Measurements from ENCODE around the gene RUSF1.
"Not testable (repeated sequence)": the region's sequence is repeated elsewhere in the genome, so short reads cannot be mapped to it uniquely, and the experiment has no call there.

Gene RUSF1

DNA sequence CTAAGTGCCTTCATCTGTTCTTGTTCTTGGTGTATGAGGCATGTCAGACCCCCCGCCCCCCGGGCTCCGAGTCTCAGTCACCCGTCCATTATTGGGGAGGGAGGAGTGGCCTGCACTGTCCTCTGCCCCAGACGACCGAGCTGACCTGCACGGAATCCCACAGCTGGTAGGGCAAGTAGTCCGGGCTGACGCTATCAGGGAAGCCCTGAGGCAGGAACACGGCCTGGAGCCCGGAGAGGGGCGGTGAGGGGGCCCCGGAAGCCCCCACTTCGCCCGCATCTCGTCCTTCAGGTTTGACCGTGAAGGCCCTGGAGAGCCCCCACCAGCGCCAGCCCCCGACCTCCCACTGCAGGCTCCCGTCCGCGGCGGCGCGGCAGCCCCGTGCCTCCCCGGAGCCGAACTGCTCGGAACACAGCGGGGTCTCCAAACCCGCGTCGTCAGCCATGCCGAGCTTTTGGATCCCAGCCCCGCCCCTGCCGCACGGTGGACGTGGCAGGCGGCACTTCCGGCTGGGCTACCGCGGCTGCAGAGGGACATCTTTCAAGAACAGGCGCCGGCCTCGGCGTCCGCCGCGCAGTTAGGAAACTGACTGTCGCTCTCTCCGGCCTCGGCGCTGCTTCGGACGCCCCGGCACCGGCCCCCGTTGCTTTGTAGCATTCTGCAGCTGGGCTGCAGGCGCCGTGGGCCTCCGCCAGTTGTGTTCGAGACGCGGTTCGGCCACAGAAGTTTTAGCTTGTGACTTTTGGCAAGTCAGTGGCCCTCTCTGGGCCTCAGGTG, at the start of gene RUSF1:
TSS of gene RUSF1 (minus strand) at position 463 of the 777 bp plus-strand sequence. CDS start at position 445, 18 bp downstream.
- peak; percentile 96 for DNase-seq

DNA sequence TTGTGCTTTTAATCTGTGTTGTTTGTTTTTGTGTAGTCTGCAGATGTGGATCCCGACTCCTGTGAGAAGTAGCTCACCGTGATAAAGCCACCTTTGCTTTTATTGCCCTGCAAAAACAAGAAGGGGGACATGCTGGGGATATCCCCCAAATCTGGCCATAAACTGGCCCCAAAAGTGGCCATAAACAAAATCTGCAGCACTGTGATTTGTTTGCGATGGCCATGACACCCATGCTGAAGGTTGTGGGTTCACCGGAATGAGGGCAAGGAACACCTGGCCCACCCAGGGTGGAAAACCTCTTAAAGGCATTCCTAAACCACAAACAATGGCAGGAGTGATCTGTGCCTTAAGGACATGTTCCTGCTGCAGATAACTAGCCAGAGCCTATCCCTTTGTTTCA, 34.6 kb upstream of the RUSF1 start:
- no peak for DNase-seq

DNA sequence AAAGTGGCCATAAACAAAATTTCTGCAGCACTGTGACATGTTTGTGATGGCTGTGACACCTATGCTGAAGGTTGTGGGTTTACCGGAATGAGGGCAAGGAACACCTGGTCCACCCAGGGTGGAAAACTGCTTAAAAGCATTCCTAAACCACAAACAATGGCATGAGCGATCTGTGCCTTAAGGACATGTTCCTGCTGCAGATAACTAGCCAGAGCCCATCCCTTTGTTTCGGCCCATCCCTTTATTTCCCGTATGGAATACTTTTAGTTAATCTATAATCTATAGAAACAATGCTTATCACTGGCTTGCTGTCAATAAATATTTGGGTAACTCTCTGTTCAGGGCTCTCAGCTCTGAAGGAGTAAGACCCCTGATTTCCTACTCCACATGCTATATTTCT, 31.6 kb upstream of the RUSF1 start:
- not testable (repeated sequence) for DNase-seq

DNA sequence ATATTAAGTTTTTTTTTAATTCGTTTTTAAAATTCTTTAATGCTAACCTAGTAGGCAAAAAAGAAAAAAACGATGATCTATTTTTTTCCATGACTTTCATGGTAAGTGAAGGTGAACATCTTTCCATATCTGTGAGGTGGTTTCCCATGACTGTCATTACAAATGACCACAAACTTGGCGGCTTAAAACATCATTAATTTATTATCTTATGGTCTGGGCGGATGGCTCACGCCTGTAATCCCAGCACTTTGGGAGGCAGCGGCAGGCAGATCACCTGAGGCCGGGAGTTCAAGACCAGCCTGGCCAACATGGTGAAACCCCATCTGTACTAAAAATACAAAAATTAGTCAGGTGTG, 30.0 kb upstream of the RUSF1 start:
- DNase-seq, result not testable (repeated sequence)

DNA sequence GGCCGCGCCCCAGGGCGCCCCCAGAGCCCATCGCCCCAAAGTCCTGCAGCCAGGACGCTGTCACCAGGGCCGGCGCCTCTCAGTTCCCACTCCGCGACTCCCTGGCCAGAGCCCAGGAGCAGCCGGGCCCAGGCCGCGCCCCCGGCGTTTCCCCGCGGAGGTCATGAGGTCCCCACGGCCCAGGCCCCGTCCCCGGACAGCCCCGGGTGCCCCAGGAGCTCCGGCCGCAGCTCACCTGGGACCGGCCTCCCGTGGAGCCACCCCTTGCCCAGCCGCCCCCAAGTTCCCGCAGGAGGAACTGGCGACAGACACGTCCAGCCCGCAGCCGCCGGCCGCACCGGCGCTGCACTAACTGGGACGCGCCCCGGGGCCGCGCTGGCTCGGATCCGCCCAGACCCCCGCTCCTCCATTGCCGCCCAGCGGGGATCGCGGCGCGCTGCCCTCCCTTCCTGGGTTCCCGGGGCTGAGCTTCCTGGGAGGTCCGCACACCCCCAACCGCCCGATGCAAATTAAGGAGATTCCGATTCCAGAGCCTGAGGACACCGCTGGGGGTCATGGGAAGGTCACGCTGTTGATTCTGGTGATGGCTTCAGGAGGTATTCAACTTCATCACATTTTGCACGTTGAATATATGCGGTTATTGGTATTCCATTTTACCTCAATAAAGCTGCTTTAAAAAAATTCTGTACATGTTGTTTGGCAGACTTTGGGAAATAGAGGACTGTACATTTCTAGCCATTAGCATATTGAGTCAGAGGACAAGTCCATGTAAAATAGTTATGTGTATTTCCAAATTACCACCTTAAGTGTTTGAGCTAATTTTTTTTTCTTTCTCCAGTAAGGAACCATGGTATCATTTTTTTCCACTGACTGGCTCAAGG, 29.4 kb upstream of the RUSF1 start:
- DNase-seq, result peak; percentile 17

DNA sequence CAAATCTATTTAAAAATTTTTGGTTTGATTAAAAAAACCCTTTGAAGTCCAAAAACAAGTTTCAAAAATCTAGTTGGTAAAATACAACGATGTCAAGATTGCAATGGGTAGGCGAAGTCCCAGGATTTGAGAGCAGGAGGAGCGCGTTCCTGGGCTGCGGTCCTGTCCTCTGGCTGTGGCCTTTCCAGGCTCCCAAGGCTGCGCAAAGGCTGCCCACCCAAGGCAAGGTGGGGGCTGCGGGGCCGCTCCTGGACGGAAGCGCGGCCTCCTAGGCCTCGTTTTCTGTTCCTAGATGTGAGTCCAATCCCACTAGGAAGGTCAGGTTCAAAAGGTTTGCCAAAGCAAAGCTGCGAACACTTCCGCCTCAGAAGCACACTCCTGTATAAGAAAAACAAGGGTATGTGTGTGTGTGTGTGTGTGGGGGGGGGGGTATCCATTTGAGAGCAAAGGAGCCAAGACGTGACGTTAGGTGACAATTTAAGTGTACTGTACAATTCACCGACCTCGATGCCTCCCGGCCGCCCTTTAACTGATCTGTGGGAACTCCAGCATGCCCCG, 28.7 kb upstream of the RUSF1 start:
- no peak for DNase-seq

DNA sequence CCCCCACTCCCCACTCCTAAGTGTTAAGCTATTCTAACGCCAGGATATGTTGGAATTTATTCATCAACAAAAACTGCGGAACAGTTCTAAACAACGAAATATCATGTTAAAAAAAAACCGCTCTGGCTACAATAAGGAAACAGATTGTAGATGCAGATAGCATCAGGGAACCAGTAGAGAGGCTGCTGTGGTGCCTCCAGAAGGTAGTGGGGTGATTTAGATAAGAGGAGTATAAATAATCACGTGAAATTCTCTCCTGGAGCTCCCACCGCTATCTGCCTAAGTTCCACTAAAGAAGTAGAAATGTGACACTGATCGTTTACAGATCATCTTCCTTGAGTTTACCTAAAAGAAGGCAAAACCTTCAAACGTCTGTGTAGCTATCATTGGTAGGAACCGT, 27.5 kb upstream of the RUSF1 start:
- DNase-seq, result peak; percentile 94

DNA sequence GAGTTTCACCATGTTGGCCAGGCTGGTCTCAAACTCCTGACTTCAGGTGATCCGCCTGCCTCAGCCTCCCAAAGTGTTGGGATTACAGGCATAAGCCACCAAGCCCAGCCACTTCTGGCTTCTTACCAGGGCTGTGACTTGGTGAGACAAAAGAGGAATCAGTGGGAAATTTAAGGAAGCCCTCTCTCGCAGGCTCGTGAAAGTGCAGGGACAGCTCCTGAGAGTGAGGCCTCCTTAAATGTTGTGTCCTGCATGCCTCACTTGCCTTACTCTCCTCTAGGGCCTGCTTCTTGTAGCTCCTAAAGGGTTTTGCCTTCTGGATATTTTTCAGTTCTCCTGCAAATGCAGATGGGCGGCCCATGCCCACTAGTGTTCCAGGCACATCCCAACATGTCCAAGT, 24.7 kb upstream of the RUSF1 start:
- peak; percentile 17 for DNase-seq

DNA sequence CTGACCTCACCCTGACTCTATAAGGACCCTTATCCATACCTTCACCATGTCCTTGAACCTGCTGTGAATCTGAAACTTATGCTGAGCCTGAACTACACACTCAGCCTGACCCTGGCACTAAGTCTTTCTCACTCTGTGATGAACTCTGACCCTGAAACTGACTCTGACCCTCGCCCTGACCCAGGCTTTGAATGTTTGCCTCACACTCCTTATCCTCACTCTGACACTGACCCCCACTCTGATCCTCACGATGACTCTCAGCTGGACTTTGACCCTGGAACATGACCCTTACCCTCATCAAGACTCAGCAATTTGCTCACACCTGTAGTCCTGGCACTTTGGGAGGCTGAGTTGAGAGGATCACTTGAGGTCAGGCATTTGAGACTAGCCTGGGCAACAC, 23.9 kb upstream of the RUSF1 start:
- no peak for DNase-seq

DNA sequence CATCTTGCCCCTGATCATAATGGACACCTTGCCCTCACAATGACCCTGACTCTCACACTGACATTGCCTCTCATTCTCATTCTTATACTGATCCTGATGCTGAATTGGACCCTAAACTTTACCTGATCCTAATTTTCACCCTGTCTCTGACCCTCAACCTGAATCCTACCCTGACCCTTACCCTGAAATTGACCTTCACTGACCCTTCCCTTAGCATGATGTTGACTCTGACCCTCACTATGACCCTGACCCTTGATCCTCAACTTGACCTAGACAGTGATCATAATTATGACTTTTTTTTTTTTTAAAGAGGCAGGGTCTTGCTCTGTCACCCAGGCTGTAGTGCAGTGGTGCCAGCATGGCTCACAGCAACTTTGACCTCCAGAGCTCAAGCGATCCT, 22.9 kb upstream of the RUSF1 start:
- no peak for DNase-seq

DNA sequence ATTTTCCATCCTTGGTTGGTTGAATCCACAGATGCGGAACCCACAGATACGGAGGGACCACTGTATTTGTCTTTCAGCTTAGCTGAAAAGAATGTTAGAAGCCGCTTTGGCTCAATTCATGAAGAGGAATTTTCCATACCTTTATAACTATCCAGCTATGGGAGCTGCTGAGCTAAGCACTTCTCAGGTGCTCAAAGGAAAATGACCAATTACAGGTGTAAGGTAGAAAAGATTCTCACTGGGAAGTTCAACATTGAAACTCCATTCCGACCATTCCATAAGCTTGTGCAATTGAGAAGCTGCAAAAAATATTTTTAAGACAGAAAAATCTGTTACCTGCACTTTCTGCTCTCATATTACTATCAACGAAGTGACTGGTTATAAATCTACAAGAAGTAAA, 22.2 kb upstream of the RUSF1 start:
- no peak for DNase-seq

DNA sequence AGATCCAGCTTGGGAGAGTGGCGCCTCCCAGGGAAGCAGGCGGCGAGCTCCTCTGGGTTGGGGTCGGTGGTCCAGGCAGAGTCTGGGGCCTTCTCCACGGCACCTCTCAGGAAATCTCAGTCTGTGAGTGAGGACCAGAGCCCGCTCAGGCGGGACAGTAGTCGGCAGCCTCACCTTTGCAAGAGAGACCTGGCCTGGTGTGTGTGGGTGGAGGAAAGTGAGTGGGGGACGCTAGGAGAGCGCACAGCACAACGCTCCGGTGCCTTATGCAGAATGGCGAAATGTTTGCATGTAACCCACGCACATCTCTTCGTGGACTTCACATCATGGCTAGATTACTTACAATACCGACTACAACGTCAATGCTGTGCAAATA, 21.7 kb upstream of the RUSF1 start:
- DNase-seq, result no peak

DNA sequence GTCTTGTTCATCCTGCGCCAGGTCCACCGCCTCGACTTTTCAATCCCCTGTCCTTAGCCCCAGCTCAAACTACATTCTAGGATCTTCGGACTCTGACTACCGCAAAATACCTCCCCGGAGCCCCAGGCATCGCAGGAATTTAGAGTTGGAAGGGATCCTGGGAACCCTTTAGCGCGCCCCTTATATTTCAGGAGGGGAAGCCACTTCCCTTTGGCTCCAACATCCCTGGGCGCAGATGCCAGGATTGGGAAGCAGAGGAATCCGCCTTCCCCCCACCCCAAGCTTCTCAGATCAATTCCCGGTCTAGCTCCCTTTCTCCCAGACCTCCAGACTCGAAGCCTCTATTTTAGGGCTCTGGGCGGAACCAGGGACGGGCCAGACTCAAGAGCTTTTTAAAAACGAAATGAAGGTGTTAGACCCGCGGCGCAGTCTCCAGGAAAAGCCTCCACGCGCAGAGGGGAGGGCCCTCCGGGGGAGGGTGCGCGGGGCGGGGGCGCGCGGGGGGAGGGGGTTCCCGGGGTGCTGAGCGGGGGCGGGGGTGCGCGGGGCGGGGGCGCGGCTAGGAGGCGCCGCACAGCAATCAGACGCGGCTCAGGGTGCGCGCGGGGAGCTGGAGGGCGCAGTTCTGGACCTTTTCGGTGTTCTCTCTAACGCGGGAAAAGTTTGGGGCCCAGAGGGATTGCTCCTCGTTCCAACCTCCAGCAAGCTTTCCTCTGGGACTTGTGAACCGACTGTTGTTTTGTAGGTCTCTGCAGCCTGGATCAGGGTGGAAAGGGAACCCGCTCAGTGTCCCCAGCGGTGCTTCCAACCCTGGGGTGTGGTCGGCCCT, 21.1 kb upstream of the RUSF1 start:
- DNase-seq, result no peak

DNA sequence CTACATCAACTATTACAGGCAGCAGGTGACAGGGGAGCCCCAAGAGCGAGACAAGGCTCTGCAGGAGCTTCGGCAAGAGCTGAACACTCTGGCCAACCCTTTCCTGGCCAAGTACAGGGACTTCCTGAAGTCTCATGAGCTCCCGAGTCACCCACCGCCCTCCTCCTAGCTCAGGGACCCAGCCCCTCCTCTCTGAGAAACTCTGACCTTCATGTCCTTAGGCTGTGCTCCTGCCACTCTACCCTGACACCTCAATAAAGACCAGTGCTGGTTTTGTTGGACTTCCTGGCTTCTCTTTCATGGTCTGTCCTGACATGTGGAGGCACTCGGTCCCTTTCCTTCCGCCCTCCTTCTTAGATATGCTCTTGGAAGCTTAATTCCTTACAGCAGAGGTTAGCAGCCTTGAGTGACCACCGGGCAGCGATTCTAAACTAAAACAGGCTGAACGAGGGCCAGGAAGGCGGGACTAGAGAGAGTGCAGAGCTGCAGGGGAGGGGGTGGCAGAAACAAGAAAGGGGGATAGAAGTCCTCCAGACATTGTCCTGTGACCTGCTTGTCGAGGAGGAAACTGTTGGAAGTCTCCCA, 20.4 kb upstream of the RUSF1 start:
- DNase-seq, result no peak

DNA sequence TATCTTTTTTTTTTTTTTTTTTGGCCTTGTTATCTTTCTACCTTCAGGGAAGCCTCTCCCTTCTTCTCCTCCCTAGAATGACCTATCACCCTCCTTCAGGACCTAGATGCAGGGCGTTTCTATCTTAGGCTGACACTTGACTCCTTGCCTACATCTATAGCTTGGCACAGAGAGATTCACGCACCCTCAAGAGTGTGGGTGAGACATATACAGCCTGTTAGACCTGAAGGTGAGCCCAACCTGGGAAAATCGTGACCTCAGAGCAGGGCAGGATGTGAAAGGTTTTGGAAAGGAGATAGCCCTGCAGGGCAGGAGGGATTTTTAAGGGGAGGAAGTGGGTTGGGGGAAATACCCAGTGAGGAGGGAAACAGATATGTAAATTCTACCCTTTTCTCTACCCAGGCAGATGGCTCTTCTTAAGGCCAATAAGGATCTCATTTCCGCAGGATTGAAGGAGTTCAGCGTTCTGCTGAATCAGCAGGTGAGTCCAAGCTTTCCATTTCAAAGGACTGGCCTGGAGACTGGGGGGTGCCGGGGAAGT, 19.6 kb upstream of the RUSF1 start, which contains the start of gene AHSP:
TSS of gene AHSP (plus strand) at position 167 of the 541 bp plus-strand sequence. CDS start at position 407, 240 bp downstream.
- DNase-seq, result peak; percentile 86

DNA sequence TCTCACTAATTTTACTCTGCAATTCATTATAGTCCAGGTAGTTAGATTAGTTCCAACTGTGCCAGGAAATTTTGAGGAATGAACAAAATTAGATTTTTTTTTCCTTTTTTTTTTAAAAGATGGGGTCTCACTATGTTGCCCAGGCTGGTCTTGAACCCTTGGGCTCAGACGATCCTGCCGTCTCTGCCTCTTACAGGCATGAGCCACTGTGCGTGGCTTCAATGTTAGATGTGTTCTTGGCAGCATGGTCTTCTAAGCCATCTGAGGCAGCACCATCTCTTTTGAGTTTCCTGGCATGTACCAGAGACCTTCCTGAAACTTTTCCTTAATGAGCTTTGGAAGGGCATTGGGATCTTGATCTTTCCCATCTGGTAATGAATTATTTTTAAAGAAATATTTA, 16.9 kb upstream of the RUSF1 start:
- DNase-seq, result no peak

DNA sequence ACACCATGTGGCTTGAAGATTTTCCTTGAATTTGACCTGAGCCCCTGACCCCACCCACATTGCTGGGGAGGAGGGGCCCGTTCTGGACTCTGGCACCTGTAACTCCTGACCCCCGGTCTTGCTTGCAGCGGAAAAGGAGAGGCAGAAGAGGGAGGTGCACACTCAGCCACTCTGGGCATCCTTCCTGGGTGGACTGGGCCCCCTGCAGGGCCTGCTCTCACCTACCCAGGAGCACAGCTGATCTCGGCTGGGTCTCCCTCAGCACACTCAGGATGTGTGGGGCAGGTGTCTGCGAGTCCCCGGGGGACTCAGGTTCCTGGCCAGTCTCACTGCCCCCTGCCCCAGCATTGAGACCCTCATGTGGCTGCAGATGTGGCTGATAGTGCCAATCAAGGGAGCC, 15.6 kb upstream of the RUSF1 start:
- not testable (repeated sequence) for DNase-seq

DNA sequence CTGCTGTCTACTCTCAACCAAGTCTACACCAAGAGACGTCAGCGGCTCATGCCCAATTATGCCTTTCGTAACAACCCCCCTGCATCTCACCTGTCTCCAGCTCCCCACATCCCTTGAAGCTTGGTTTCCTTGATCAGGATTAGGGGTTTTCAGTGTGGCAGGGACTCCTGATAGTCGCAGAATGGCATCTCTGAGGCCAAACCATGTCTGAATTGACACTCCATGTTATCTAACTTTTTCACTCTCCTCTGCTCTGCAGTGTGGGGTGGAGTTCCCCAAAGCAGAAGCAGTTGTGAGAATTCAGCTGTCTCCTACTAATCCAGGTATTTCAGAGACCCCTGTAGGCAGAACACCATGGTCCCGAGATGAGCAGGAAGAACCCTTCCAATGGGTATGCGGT, 13.9 kb upstream of the RUSF1 start:
- no peak for DNase-seq

DNA sequence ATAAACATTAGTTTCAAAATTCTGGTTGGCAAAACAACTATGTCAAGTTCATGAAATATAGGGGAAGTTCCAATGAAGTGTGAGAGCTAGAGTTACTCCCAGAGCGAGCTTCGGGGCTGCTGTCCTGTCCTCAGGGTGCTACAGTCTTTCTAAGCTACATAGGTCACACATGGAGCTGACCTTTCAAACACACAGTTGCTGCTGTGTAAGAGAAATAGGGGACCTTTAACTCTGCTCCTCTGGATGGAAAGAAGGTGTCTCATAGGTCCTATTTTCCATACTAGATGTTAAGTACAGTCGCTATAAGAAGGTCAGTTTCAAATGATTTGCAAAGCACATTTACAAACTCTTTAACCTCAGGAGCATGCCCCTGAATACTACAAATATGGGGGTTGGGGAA, 13.2 kb upstream of the RUSF1 start:
- DNase-seq, result no peak

DNA sequence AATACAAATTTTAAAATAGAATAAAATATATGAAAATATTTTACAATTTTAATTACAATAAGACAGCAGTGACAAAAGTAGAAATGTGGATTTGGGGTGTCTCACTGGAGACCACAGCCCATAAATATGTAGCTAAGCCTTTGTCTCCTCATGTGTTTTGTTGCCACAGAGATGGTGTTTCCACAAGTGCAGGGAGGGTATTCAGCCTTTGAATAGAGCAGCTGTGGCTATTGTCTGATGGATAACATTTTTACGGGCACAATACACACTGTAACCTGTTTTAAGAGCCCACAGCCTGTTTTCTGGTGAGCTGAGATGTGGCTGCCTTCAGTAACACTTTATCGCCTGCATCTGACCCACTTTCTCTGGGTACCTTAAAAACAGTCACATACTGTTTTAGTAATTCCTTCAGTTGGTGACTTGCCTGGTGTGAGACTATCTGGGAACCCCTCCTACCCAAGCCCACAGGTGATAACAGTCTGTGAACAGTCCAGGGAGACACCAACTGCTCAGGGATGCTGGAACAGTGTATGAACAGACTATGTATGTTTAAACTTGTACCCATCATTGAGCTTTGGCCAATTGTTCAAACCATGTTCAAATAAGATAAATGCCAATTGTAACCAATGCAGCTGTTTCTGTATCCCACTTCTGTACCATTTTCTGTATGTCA, 11.7 kb upstream of the RUSF1 start:
- no peak for DNase-seq

DNA sequence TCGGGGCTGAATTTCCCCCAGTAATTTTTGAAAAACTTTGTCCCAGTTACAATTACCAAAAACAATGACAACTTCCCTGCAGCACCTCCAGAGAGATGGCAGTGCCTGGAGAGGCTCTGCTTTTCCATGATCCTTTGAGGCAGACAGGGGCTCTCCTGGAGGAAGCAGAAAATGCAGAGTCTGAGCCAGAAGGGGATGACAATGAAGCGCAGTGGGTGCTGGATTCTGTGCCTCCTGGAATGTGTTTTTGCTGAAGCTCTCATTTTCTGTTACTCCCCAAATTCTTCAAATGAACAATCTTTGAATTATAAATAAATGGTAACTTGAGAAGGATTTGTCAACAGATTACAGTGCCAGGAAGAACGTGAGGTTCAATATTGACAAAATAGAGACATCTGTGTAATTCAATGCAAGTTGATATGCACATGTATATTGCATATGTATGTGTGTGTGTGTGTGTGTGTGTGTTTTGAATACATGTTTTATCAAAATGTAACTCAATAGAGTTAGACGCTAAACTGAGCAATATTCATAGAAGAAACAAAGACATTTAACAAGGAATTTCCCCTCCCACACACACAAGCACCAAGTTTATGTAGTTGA, 9.7 kb upstream of the RUSF1 start:
- no peak for DNase-seq
